CD4-positive, alpha-beta T cell treated with Interleukin-21 for 1 hour (primary cell): ENCODE data around the gene DLK1.

Experiments used
- DNase-seq: peaks from one replicate; pipeline ENCODE4 v3.0.0-alpha.2; 2020

Gene DLK1

DNA sequence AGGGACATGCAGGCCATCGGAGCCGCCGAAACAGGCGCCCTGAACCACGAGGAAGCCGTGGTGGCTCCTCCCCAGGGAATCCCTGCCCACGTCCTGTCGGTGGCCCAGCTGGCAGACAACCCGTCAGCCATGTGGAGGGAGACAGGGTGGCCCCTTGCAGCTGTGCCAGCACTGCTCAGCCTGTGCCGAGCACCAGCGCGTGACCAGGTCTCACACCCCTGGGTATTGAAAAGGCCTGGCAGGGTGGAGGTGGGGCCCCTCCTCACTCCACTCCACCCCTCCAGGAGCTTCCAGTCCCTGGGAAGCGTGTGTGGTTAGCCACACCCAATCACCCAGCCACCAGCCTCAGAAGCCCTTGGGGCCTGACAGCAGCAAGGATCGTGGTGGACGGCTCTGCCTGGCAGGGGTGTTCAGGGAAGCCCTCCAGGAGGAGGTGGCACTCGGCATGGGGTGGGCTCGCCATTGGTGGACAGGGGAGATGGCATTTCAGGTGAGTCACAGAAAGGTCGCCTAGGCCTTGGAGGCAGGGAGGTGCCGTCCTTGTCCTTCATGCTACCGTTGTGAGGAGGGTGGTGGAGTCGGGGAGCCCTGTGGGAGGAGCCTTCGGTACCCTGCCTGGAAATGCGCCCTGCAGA is 12.3 kb upstream of the DLK1 start:
- no peak for DNase-seq

DNA sequence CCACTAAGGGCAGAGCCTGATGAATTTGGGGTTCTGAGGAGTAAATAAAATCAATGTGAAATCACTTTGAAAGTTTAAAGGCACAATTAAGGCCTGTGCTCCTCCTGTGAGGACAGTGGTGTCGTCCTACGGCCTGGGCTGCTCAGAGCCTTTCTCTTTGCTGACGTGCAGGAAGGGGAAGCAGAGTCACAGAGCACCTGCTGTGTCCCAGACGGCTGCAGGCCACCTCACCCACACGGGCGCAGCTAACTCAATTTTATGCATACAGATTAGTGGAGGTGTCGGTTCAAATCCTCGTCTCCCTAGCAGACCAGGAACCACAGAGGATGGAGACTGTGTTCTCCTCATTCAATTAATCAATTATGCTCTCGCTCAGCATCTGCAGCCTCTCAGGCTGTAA is 11.4 kb upstream of the DLK1 start:
- DNase-seq = no peak

DNA sequence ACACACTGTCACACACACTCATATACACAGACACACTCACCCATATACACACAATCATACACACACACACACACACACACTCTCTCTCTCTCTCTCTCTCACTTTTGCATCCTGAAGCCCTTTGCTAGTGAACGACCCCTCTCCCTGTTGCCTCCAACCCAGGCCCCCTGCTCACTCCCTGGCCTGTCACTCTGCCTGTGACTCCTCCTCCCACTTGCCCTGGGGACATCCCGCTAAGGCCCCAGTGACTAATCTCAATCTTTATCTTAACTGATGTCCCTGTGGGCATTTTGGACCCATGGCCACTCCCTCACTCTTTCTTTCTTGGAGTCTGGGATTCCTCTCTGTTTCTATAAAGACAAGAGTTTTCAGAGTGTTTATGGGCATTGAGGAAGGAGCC is 10.9 kb upstream of the DLK1 start:
- no peak for DNase-seq

DNA sequence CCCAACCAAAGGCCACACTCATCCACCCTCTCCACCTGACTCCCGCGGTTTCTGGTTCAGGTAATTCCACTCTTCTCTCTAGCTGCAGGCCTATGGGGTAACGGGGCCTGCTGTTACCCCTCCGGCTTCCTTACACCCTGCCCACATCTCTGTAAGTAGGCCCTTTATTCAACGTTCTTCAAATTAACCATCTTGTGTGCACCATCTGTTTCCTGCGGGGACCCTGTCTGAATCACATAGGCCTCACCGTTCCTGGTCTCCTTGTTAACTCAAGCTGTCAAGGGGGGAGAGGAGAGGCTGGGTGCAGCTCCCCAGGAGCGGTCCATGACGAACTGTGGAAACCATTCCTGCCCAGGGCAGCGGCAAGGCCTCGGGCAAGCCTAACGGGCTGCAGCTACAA is 9.3 kb upstream of the DLK1 start:
- no peak for DNase-seq

DNA sequence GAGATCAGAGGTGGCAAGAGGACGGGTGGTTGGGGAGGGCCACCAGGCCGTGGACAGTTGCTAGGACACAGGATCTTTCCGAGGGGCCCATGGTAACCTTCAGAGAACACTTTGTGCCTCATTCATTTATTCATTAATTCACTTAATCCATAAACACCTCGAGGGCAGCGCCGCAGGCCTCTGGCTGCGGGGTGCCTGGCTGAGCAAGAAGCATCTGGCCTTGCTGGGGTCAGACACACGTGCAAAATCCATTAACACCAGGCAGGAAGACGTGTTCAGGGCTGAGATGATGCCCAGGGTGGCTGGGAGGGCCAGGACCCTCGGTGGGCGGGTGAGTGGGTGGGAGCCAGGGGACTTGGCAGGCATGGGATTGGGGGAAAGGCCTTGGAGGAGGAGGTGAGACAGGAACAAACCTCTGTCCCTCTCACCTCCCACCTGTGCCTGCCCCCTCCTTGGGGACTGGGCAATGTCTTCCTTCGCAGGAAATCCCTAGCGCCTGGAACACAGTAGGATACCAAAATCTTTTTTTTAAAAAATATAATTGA is 6.6 kb upstream of the DLK1 start:
- DNase-seq = no peak

DNA sequence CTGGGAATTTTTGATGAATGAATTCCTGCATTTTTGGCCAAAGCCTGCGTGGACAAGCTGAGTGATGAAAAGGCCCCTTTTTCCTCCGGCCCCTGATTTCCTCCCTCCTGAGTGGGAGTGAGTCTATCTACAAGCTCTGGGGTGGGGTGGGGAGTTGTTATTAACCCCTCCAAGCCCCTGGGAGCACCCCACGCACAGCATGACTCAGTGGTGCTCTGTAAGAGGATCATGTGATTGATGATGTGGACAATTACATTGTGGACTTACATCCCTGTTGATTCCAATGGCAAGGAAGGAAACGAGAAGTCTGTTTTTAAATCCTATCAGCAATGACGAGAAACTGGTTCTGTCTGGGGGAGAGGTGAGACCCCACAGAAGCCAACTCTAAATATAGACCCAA is 5.1 kb upstream of the DLK1 start:
- no peak for DNase-seq

DNA sequence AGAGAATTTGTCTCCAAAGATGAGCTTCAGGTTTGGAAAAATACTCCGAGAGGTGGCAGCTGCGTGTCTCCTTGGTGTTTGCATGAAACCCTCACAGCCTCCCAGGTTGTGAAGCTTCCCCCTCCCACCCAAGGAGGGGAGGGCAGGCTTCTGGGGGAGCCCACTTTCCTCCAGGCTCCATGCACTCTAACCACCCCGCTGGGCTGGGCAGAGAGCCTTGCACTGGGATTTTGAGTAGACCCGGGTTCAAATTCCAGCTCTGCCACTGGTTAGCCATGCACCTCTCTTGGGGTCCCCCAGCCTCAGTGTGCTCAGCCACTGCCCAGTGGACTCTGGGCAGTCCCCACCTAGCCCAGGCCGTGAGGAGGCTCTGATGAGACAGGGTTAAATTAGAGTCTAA is 4.3 kb upstream of the DLK1 start:
- DNase-seq = no peak

DNA sequence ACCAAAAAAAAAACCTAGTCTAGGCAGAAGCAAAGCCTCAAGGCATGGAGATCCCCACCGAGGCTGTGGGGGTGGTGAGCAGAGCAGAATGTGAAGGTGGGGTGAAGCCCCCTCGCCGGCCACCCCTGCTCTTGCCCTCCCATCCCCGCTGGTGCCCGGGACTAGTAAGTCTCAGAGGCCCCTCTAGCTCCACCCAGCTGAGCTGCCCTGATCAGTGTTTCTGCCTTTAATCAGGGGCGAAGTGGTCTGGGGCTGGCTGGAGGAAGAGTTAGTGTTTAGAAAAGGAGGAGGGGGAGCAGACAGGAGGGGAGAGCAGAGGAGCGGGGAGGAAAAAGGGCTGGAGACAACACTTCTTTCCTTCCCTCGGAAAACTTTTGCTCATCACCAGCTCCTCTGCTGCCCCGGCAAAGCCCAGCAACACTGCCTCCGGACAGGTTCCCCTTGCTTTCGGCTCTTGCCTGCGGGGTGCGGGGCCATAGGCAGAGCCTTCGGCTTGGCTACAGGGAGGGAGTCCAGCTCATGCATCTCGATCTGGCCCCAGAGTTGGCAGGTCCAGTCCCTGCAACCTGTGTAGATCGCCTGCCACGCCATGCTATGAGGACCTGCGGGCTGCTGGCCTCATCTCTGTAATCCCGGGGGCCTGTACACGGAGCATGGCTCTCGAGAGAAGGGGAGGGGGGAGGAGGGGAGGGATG is 3.4 kb upstream of the DLK1 start:
- DNase-seq = no peak

DNA sequence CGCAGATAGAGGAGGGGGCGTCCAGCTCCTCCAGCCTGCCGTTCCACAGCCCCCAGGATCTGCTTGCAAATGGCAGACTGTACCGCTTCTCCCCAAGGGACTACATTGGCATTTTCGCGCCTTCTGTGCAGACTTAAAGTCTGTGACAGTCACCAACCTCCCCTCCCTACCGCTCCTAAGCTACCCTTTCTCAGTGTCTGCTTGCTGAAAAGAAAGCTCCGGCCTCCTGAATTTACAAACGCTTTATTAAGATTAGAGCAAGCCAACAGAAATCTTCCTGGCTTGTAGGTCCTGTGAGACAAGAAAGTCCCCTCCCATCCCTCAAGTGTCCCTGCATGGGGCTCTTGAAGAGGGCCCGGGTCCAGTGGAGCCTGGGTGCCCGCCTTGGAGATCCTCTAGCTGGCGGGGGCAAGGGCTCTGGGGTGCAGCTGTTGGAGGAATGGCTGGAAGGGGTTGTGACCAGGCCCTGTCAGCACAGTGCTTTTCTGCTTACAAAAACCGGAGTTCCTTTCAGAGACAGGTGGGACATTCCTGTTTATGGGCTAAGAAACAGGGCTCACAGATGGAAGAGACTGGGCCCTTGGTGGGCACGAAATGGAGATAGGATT is 2.8 kb upstream of the DLK1 start:
- no peak for DNase-seq

DNA sequence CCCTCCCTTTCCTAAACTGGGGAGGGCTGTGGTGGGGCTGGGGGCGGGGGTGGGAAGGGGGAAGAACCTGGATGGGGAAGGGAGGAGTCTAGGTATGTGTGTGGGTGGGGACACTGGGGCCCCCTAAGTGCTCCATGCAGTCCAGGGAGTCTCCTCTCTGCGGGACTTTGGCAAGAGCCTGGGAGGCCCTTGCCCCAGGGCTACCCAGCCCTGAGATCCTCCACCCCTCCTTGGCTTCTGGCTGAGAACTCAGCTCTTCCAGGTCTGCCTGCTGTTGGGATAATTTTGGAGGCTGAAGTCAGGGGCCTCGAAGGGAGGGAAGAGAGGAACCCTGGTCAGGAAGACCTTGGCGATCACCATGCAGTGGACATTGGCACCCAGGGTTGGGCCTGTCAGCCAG is 2.2 kb upstream of the DLK1 start:
- DNase-seq = no peak

DNA sequence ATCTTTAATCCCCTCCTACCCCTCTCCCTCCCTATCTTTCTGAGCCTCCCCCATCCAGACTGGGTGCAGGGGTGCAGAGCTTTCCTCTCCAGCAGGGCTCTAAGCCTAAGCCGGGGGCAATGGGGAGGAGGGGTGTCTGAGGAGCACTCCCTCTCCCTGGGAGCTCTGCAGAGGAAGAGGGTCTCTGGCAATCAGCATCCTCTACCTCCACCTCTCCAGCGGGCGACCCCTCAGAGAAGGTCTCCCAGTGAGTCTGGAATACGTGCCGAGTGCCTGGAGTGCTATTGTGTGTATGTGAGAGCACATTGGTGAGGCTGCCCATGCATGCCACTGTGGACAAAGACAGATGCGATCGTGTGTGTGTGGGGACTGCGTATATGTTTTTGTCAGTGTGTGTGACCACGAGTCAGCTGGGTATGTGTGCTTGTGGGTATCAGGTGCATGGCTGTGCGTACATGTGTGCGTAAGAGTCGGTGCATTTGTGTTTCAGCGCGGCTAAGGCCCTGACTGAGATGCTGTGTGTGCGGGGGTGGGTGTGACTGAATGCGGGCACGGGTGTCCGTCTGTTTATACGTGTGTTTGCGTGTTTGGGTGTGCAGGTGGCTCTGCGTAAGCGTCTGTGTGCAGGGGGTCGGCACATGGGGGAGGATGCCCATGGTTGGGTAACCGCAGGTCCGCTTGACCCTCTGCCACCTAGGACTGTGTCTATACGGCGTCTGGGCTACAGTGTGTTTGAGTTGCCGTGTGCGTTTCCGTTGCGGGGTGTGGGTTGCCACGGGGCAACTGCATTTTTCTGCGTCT is 905 bp upstream of the DLK1 start:
- no peak for DNase-seq

DNA sequence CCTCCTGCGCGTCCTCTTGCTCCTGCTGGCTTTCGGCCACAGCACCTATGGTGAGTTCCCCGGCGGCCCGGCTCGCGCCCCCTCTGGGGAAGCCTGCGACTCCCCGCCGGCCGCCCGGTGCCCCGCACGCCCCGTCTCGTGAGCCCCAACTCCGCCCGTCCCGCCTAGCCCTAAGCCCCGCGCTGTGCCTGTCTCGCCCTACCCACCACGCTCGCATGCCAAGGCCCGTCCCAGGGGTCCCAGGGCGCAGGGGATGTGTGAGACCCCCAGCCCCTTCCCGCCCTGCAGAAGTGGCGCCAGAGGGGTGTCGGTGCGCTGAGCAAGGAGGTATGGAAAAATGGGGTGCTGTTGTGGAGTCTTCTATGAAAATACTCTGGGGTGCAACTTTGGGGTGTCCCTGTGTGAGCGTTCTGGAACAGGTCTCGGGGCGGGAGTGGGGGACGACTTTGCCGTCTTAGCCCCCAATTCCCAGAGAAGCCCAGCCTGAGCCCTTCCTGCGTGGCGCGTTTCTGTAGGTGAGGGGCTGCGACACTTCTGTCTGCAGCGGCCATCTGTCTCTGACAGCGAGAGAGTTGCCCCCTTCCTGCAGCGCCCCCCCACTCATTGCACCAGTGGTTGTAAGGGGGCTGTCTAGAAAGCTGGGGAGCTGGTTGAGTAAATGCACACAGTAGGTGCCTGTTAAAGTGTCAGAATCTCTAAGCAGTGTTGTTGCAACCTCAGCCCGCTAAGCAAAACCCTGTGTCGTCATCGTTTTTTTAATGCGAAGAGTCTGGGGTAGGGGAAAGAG is 587 bp downstream of the DLK1 start:
- DNase-seq = no peak

DNA sequence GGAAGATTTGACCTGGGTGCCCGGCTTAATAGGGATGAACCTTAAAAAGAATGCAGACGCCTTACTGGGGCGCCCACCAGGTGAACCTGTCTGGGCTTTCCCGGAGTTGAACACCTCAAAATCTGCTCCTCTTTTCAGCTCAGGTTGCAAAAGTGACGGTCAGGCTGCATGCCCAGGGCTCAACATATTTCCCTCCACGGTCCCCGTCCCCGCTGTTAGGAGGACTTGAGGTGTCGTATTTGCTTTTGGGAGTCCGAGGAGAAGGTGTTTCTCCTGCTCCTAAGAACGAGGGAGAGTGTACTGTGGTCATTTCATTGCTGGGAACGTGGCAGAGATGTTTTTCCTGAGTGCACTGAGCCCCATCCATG is 1.2 kb downstream of the DLK1 start:
- DNase-seq = no peak

DNA sequence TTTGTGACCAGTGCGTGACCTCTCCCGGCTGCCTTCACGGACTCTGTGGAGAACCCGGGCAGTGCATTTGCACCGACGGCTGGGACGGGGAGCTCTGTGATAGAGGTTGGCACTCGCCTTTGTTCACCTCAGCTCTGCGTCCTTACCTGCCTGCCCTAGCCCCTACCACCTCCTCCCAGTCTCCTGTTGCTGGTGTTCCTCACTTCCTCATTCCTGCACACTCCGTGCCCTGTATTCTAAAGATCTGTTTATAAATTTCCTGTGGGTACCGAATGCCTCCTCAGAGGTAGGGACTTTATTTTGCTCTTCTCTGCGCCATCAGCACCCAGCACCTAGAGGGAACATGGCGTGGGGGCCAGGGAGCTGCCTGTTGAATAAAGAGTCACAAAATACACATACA is 2.3 kb downstream of the DLK1 start:
- DNase-seq = no peak

DNA sequence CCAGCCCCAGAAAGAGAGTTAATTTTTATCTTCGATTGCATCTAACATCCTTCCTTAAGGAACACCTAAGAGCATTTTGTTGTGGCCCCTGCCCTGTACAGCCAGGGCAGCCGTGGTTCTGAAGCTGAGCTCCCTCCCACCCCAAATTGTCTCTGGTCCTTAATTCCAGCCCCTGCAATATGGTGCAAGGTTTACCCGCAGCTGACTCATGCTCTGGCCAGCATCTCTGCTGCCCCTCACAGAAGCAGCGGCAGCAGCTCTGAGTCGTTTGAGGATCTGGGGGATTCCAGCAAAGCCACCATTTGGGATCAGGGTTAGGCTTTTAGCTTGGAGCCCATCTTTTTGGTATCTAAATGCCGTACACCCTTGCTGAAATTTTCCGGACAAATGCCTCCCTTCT is 3.3 kb downstream of the DLK1 start:
- DNase-seq = no peak

DNA sequence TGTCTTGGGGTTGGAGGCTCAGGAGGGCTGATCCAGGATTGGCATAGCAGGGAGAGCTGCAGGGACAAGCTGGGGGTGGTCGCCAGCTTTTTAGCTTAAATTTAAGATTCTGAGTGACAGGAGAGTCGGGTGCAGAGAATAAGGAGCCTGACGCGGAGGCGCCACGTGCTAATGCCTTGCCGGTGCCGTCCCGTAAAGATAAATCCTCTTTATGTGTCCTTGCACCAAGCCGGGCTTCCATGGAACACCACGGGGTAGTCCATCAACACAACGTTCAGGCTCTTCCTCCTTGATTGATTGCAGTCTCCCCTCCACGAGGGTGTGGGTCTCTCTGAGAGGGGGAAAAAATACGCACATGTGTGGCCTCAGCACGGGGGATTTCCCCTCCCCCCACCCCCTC is 3.9 kb downstream of the DLK1 start:
- no peak for DNase-seq

DNA sequence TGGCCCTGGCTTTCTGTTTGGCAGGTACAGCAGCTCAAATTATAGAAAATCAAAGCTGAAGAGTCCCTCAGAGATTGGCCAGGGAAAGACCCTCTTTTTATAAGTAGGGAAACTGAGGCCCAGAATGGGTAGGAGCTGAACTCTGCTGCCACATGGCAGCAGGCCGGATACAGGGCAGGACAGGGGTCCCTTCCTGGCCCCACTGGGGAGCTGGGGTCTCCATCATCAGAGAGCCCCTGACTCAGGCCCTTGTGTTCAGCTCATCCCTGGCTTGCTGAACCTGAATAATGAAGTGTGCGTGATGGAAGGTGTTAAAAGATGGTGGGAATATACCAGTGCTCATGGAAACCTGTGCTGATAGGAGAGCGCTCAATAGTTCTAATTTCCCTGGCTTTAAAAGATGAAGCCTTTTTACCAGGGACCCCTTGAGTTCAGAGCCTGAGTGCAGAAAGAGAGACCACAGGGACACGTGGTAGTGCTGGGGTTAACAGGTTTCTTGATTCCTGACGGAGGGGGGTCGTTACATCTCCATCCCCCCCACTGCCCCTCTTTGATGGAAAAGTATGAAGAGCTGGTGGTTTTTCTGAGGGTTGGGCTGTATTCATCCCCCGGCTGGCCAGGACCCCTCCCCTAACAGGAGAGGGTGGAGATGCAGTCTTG is 4.4 kb downstream of the DLK1 start:
- no peak for DNase-seq

DNA sequence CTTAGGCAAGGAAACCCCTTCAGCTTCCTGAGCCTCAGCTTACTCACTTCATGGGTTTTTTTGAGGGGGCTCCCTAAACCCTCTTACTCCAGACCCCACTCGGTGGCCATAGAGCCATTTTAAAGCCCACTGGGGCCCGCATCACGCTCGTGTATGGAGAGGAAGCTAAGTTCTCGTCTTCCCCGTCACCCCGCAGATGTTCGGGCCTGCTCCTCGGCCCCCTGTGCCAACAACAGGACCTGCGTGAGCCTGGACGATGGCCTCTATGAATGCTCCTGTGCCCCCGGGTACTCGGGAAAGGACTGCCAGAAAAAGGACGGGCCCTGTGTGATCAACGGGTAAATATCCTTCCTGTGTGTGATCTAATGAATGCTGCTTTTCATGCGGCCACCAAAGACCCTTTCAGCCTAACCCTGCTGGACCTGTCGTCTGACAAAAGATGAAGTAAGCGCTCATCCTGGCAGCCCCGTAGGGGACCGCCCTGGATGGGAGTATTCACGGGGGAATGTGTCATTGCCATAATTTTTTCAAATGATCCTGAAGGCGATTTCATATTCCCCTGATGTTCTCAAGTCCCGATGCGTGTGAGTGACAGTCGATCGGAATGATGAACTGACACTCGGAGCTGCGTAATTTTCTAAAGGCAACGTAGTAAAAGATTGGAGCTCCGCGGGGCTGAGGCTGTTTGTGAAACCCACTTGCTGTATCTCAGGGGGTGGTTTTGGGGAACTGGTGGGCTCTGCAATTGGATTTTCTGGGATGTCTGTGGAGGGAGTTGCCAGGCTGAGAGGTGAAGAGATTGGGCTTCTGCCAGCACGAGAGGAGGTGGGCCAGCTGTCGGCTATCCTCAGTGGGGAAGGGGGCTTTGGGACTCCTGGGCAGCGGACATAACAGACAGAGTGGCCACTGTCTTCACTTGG is 5.4 kb downstream of the DLK1 start:
- DNase-seq = no peak

DNA sequence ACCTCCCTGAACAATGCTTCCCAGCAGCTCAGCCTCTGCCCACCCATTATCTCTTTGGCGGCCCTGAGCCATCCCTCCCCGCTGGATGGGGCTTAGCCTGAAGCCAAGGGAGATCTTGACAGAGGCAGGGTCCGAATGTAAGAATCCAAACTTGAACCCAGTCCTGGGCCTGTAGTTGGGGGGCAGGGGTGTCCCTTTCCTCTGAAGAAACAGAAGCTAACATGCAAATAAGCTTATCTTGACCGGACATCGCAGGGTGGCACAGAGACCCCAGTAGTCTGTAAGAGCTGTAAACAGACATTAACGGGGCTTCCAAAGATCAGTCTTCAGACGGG is 6.0 kb downstream of the DLK1 start:
- no peak for DNase-seq

DNA sequence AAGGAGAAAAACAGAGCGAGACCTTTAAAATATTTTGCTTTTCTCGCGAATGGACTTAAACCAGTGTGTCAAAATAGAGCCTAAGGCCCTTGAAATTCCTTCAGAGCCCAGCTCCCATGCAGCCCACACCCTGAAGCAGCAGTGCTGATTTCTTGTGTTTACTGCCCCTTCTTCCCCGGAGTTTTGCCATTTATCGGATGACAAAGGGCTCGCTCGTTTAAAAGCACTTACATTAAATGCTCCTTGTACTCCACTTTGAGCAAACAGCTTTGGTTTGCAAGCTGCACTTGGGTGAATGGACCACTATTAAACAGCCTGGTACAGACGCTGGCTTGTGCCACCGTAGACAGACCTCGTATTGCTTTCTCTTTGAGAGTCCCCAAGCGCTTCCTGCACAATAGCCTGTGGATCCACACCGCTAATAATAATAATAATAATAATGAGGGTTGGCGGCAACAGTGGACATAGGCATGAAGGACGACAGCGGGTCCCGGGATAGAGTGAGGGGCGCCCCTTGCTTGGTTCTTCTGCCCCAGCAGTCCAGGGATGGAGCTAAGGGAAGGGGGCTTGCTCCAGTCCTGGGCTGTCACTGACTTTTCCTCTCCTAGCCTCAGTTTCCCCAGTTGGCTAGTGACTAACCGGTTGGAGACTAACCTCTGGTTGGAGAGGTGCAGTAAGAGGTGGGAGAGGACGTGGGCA is 6.6 kb downstream of the DLK1 start:
- no peak for DNase-seq
